Glutamatergic neuron (in vitro differentiated cells): ENCODE data around the gene PCNT. TPM values are rescaled to one million over a fixed set of nuclear protein-coding genes. Genes with fewer than 3 reads are reported as not detected.

ENCODE experiments used
- DNase-seq: peaks from one replicate; pipeline ENCODE4 v3.0.0; 2022
- H3K27ac Mint-ChIP-seq: one replicate; pipeline ENCODE4 v1.8.0; 2020; ENCODE audit warnings: mild to moderate bottlenecking, mixed read lengths, inconsistent platforms; ENCODE audit not compliant: unreplicated experiment
- H3K27me3 Mint-ChIP-seq: one replicate; pipeline ENCODE4 v1.8.0; 2020; ENCODE audit warnings: mild to moderate bottlenecking, moderate library complexity, mixed read lengths, inconsistent platforms; ENCODE audit not compliant: unreplicated experiment
- H3K36me3 Mint-ChIP-seq: one replicate; pipeline ENCODE4 v1.8.0; 2020; ENCODE audit warnings: mild to moderate bottlenecking, mixed read lengths, inconsistent platforms; ENCODE audit not compliant: unreplicated experiment
- H3K4me1 Mint-ChIP-seq: one replicate; pipeline ENCODE4 v1.8.0; 2020; ENCODE audit warnings: mild to moderate bottlenecking, low read depth, mixed read lengths, inconsistent platforms; ENCODE audit not compliant: unreplicated experiment
- H3K4me3 Mint-ChIP-seq: one replicate; pipeline ENCODE4 v1.8.0; 2020; ENCODE audit warnings: mild to moderate bottlenecking, mixed read lengths, inconsistent platforms; ENCODE audit not compliant: unreplicated experiment
- H3K9me3 Mint-ChIP-seq: one replicate; pipeline ENCODE4 v1.8.0; 2020; ENCODE audit warnings: mild to moderate bottlenecking, moderate library complexity, mixed read lengths, inconsistent platforms; ENCODE audit not compliant: unreplicated experiment
- total RNA-seq: library from RNA; stranded (reverse); fragmentation: NEBNext Ultra II Directional; extraction: Animal tissue kit (Norgen Biotek cat#: 25700); gene quantifications from one replicate; pipeline ENCODE4 v1.2.1, GENCODE V29; 2021; ENCODE audit not compliant: unreplicated experiment
- TF ChIP-seq, protein P1 (sequence below): fragments of 200-600 bp; sonication (generic); IDR thresholded peaks from one replicate; pipeline ENCODE4 v1.5.0; 2021; ENCODE audit not compliant: partially characterized antibody, unreplicated experiment

PCNT gene
- total RNA-seq, 1 donor from 2014 or later, result 117 TPM

GRCh38 chr21:46350571-46350970, 26.6 kb downstream of the PCNT start:
- no peaks in the 10 kb centered on the region for H3K9me3 Mint-ChIP-seq
- H3K4me1 Mint-ChIP-seq, result no peaks in the 10 kb centered on the region
- no peak overlapping the region for H3K4me3 Mint-ChIP-seq
- no peak for DNase-seq
- H3K27me3 Mint-ChIP-seq, result peaks cover 7% of the 10 kb centered on the region
- peak overlapping the region; percentile 52 for H3K27ac Mint-ChIP-seq
- H3K36me3 Mint-ChIP-seq, result peaks cover 4% of the 10 kb centered on the region
- TF ChIP-seq, protein P1, sequence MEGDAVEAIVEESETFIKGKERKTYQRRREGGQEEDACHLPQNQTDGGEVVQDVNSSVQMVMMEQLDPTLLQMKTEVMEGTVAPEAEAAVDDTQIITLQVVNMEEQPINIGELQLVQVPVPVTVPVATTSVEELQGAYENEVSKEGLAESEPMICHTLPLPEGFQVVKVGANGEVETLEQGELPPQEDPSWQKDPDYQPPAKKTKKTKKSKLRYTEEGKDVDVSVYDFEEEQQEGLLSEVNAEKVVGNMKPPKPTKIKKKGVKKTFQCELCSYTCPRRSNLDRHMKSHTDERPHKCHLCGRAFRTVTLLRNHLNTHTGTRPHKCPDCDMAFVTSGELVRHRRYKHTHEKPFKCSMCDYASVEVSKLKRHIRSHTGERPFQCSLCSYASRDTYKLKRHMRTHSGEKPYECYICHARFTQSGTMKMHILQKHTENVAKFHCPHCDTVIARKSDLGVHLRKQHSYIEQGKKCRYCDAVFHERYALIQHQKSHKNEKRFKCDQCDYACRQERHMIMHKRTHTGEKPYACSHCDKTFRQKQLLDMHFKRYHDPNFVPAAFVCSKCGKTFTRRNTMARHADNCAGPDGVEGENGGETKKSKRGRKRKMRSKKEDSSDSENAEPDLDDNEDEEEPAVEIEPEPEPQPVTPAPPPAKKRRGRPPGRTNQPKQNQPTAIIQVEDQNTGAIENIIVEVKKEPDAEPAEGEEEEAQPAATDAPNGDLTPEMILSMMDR, result no peak

DNA sequence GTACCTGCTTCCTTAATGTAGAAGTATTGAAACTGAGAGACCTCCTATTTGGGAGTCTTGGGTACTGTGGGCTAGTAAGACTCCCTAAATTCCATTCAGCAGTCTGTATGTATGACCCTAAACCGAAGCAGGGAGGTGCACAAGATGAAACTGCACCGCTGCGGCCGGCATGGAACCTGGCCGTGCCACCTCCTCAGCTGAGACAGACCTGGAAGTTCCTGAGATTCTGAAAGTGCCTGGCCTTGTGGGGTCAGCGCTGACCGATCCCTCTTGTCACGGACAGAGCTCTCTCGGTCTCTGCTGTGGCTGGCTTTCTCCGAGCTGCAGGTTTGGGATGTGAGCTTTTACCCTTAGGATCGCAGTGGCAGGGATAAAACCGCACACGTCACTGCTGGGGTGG, 27.0 kb downstream of the PCNT start:
- DNase-seq, result no peak
- H3K4me1 Mint-ChIP-seq, result no peaks in the 10 kb centered on the region
- H3K36me3 Mint-ChIP-seq, result peaks cover 4% of the 10 kb centered on the region
- no peaks in the 10 kb centered on the region for H3K9me3 Mint-ChIP-seq
- peaks cover 6% of the 10 kb centered on the region for H3K27me3 Mint-ChIP-seq
- no peak overlapping the region for H3K4me3 Mint-ChIP-seq
- TF ChIP-seq, protein P1, result no peak
- H3K27ac Mint-ChIP-seq, result no peak overlapping the region

- Mint-ChIP-seq H3K4me3 (no peak overlapping the region), H3K27ac (no peak overlapping the region), H3K9me3 (no peaks in the 10 kb centered on the region), H3K4me1 (no peaks in the 10 kb centered on the region), H3K27me3 (peaks cover 6% of the 10 kb centered on the region), H3K36me3 (peaks cover 1% of the 10 kb centered on the region)
- TF ChIP-seq, protein P1, result no peak
- no peak for DNase-seq
Observed at GRCh38 chr21:46351476-46352163, 27.7 kb downstream of the PCNT start.

DNA sequence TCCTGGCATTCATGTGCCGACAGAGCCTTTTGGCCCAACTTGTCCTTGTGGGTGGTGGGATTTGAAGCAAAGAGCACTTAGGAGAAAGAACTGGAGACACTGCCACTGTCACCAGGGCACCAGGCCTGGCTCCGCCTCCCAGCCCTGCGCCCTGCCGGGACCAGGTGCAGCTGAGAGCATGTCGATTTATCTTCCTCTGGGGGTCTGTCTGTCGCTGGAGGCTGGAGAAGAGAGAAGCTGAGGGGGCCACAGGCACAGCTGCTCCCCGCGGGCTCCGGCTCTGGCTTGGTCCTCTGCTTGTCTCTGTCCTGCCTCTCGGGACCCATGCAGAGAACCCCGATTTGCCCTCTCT, 28.2 kb downstream of the PCNT start:
- Mint-ChIP-seq H3K4me1 (no peaks in the 10 kb centered on the region), H3K36me3 (no peaks in the 10 kb centered on the region), H3K27me3 (peaks cover 5% of the 10 kb centered on the region), H3K9me3 (no peaks in the 10 kb centered on the region), H3K4me3 (no peak overlapping the region), H3K27ac (no peak overlapping the region)
- TF ChIP-seq, protein P1, result no peak
- DNase-seq, result no peak

DNA sequence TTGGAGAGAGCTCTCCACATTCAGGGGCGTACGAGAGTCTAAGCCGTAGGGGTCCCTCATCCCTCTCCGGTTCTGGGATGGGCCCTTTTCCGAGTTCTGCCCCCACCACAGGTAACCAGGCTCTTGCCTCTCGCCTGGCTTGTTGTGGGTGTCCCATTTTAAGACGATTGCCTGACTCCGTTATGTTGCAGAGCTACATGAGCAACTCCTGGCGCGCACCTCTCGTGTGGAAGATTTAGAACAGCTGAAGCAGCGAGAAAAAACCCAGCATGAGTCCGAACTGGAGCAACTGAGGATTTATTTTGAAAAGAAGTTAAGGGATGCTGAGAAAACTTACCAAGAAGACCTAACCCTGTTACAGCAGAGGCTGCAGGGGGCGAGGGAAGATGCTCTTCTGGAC, 29.0 kb downstream of the PCNT start:
- Mint-ChIP-seq H3K4me3 (no peak overlapping the region), H3K27me3 (peaks cover 2% of the 10 kb centered on the region), H3K27ac (no peak overlapping the region), H3K36me3 (no peaks in the 10 kb centered on the region), H3K9me3 (no peaks in the 10 kb centered on the region), H3K4me1 (no peaks in the 10 kb centered on the region)
- TF ChIP-seq, protein P1, result no peak
- DNase-seq, result no peak
